HG02973 (cell line): ENCODE data around the gene MORC2.

Experiments used
- ATAC-seq: cut with Tn5 transposase; IDR thresholded peaks from one replicate; pipeline ENCODE4 v1.9.1; 2021; ENCODE audit warnings: moderate library complexity; ENCODE audit not compliant: unreplicated experiment

MORC2 gene

DNA sequence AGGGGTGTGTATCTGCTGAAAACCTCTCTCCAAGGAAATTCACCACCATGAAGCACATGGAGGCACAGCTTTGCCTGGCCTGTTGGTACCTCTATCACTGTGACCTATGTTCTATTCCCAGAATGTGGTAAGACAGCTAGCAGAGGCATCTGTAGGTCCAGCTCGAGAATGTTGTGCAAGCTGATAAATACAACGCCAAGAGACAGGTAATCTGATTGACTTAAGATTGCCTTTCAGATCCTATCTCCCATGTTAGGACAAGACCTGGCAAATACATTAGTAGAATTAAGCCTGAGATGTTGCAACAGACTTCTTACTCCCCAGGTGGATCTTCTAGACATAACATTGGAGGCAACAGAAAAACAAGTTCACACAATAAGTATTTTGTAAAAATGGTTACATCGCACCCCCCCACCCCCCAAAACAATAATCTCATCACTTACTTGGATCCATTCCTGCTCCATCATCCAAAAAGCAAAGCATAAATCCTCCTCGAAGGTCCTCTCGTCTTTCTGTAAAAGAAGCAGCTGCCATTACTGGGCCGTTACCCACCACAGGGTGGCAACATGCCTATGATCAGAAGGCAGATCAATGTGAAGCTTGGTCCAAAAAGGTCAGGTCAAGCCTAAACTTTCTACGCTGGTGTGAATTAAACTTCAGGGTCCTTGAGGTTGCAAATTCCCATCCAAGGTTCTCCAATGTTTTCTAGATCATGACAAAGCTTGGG is 18.5 kb downstream of the MORC2 start:
- ATAC-seq: no peak

DNA sequence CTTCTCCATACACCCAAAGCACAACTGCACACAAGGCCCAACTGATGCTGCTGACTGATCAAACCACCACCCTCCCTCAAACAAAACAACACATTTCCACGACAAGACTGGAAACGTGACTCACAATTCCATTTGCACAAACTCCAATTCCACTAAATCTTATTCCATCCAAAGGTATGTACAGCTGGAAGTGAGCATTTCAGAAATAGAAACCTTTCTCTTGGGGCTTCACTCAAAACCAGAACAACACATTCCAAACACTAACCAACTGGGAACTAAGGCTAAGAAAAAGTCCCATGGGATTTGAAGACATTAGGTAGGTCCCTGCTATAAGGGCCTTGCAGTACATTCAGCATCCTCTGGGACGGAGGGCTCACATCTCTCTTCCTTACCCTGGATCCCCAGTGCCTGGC is 19.6 kb downstream of the MORC2 start:
- ATAC-seq: no peak

DNA sequence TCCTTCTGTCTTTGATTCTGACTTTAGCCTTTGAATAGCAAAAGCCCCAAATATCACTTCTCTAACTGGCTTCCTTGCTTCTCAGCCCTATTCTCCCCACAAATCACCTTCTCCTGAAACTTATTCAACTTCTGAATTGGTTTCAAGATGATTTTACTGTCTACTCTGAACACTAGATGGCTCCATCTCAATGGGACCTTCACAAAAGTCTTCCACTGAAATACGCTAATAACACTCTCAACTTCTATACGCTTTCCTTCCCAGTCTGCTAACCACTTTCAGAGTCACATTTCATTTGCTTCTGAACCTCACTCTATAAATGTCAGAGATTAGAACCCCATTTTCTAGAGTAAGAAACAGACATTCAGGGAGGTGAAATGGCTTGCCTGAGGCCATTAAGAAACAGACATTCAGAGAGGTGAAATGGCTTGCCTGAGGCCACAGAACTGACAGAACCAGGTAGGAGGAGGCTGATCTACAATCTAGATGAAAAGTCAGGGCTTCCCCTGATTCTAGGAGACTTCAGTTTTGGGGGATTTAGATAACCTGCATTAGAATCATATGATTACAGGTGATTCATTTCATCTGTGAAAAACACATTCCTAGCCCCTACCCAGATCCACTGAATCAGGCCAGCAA is 20.6 kb downstream of the MORC2 start:
- no peak for ATAC-seq

DNA sequence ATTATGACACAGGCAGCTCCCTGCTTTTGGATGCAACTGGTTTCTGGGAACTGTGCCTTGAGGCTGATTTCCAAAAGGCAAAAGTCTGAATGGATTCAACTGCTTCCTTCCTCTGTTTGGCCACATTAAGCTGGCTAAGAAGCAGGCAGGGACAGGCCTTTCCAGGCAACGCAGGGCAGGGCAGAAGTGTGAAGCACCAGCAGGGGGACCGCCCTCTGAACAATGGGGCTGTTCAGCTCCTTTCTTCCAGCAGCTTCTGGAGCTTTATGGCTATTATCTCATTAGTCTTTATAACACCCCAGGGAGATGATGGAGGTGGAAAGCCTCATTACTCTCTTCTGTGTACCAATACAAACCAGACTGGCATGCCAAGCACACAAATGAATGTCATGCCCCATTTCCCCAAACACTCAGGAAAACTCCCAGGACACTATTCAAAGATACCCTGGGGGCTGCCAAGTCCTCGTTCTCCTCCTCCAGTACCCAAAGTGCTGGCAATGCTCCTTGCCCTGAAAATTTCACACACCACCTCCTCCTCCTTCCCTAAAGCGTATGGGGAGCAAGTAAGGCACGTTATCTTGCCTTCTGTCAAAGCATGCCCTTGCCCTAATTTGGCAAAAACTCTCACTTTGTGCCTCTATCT is 21.3 kb downstream of the MORC2 start:
- ATAC-seq: no peak

DNA sequence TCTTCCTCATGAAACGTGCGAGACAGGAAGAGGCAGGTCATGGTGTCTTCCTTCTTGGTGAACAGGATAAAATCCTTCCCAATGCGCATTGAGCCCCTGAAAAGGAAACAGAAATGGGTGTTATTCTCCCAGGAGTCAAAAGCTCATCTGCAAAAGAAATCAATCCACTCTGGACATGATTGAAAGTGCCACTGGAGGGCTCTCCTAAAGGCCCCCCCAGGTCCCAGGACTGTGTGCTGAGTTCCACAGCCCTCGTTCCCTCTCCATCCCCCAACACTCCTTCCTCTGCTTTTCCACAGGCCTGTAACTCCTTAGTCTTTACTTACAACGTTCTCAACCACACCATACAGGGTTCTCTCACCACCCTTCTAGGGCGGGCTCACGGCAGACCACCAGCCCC is 22.2 kb downstream of the MORC2 start:
- ATAC-seq: no peak

DNA sequence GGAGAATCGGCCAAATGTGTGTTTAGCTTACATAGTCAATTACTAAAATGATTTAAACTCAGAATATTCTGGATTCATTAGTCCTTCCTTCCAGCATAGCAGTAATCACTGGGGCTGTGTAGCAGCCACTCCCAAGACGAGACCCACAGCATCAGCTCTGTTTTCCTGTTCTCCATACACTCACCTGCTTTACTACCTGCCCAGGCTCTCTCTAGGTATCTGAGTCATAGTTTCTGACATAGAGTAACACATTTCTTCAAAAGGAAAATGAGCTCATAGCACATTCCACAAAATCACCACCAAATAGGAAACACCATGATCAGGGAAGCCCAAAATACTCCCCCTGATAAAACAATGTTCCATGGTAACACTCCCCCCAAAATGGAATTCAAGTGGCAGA is 22.9 kb downstream of the MORC2 start:
- ATAC-seq: no peak

DNA sequence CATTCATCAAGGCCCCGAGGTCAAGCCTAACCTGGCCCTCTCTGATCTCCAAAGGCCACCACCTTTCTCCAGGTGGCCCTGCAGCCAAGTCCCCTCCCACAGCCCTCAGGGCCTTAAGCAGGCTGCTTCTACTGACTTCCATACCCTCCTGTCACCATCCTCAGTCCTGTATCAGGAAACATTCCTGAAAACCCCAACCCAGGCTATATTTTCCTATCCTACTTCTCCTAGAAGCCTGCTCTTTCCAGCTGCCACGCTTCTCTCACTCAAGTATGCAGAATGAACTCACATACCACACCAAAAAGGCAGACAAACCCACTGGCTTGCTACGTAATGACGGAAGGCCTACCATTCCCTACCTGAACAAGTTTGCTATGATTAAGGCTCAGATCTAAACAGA is 23.6 kb downstream of the MORC2 start:
- ATAC-seq: no peak

DNA sequence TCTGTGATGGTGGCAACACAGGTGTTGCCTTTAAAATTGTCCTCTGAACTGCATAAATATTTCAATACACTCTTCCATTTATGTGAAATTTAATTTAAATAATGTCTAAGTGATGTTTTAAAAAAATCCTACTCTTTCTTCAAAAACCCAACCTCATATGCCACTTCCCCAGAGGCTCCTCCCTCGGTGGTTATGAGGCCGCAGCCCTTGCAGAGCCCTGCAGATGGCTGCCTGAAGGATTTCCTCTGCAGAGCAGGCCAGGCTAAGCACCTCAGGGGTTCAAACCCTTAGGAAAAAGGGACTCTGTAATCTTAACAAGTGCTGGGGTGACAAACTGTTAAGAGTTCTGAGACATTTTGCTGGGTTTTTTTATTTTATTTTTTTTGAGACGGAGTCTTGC is 25.2 kb downstream of the MORC2 start:
- no peak for ATAC-seq

DNA sequence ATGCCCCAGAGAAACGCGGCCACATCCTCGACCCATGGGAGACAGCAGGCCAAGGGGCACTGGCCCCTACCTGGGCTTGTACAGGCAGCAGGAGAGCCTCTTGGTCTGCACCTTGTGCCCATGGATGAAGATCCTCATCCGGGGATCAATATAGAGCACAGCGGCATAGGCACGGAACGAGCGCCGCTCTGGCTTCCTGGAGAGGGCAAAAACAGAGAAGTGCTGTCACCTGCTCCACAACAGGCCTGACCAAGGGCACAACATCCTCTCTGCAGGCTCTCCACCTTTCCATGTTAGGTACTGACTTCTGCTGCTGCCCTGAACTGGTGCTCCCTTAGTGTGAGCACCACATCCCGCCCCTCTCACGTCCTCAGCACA is 27.2 kb downstream of the MORC2 start:
- ATAC-seq: no peak

DNA sequence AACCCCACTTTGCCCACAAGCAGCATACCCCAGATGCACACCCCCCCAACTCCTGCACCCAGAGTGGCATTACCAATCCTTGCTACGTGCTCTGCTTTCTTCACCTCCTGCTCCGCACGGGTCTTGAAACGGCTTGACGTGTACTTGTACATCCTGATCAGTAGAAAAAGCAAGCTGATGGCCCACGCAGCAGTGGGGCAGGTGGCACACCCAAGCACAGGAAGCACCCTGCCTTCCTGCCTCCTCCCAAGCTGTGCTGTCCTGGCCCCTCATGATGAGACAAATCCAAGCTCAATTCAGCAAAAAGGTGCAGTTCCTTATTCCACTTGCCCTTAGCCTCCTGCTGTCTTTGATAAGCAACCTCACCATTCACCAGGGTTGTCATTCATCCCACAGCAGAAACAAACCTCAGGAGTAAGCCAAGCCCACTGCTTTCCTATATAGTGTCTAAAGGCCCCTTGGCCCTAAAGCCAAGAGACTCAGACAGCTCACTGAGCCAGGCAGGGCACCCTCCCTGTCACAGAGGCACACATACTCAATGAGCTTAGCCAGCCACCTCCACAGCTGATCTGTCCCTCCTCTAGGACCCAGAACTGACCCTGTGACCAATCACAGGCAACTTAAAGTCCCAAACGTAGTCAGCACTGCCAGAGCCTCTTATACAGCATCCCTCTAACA is 27.8 kb downstream of the MORC2 start:
- no peak for ATAC-seq

DNA sequence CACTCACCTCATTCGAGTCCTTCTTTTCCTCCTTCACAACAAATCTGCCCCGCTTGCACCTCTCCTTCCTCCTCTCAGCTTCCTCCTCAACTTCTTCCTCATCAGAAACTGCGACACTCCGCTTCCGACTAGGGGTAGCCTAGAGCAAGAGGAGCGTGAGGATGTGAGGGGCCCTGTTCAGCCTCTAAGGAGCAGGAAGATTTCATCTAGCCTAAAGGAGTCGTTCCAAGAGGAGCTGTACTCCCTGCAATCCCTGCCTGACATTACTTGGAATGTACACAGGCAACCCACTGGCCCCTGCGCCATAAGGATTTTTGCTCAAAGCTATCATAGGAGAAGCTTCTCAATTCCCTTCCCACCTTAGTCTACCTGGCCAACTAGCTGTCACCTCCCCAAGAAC is 34.5 kb downstream of the MORC2 start:
- ATAC-seq: no peak

DNA sequence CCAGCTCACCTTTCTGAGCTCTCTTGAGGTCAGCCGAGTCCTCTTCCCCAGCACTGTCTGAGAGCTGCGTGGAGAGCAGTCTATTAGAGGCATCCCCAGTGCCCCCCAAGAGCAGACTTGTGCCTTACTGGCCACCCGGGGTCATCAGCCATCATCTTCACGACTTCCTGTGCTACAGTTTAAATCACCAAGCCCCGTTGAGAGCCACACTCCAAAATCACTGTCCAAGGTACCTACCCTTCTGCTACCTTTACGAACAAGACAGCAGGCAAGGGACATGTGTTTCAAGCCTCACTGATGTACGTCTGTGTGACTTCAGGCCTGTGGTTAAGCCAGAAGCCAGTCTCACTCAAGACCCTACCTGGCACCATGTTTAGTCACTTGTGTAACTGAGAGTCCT is 35.1 kb downstream of the MORC2 start:
- ATAC-seq: no peak

DNA sequence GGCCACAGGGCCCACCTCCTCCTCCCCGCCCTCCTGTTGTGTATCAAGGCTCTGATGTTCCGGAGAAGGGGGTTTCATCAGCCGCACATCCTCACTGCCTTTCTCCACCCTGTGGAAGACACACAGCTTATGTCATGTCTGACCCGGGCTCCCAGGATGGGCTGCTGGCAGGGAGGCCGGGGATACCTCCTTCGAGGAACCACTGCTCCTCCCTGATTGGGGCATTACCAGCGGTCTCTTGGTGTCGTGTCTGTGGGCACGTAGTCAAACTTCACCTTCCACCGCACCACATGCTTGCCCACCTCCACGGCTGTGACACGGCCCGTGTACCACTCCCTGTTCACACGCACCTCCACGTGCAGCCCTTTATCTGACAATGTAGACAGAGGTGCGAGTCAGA is 35.9 kb downstream of the MORC2 start:
- no peak for ATAC-seq

DNA sequence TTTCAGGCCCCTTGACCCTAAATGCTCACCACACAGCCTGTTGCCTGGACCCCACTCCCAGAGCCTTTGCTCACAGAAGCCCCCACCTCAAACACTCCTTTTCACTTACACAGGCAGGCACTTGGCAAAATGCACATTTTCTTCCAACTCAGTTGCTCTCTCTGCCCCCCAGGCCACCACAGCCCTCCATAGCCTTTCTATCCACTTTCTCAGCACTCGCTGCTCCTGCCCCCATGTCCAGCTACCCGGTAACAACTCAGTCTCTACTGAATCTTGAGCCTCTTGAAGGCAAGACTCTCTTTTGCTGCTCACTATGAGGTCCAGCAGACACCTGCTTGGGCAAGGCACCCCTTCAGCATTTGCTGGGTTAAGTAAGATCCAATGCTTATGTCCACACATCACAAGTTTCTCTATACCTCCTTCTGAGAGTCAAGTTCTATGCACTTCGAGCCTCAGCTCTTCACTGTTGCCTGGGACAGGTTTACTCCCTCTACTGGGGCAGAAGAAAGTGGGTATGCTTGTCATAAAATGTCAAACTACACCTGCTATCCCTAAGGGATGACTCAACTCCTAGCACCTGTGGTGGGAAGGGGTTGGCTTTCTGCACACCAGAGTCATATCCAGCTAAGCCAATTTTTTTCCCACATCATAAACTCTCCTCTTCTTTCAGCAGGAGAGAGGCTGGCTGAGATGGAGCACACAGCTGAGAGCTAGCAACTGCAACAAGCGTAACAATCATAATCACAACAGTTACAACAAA is 36.9 kb downstream of the MORC2 start:
- ATAC-seq: no peak

DNA sequence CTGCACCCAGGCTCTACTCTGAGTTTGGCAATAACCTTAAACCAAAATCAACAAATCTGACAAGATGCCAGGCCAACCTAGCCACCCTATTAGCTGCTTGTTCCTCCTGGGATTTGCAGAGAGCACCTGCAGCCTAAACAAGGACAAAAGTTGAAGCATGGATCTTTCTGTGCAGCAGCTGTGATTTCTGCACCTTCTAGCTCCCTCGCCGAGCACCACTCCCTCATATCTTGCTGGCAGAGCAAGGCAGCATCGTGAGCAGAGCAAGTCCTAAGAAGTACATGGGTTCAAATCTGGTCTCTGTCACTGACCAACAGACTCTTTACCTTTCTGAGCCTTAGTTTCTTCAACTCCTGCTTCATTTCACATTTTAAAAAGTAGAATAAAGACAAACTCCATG is 38.3 kb downstream of the MORC2 start:
- no peak for ATAC-seq

DNA sequence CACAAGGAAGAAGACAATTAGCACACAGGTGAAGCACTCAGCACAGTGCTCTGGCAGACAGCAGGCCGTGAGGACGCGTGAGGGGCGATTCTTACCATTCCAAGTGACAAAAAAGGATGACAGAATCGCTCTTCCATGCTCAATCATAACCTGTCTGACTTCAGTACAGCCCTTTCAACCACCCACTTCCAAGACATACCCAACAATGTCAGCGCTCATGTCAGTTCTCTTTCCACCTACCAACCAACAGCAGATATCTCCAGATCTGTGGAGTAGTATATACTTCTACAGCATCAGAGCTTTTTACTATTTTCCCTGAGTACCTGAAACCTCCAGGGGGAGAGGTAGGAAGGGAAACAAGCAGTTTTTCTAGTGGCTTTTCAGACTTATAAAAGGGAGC is 40.2 kb downstream of the MORC2 start:
- ATAC-seq: no peak

DNA sequence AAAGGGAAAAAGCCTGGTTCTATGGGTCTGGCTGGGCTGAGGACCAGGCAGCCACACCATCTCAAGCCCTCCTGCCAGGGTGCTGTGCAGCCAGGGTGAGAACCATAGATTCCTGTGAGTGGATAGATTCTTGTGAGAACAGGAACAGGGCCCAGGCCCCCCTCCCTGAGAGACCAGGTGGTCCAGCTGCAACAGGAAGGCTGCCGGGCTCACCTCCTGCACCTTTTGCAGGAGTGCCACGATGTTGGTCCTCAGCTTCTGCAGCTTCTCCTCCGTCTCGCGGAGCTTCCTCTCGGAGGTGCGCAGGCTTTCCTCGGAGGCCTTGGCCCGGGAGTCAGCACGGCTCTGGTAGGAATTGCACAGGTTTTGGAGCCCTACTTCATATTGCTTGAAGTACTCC is 40.8 kb downstream of the MORC2 start:
- no peak for ATAC-seq

DNA sequence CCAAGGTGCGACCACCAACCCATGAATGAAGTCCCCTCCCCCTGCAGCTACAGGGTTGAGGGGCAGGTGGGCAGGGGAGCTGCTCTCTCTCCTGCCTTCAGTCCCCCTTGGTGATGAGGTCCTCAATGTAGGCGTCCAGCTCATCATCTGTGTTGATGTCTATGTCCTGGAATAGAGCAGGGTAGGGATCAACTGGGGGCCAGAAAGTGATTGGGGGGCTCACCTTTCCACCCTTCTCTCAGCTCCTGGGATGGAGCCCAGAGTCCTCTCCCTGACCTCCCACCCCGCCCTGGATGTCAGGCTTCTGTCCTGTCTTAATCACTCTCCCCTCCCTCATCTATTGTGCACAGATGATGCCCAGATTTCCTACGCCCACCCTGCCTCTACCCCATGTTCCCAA is 41.9 kb downstream of the MORC2 start:
- ATAC-seq: no peak

DNA sequence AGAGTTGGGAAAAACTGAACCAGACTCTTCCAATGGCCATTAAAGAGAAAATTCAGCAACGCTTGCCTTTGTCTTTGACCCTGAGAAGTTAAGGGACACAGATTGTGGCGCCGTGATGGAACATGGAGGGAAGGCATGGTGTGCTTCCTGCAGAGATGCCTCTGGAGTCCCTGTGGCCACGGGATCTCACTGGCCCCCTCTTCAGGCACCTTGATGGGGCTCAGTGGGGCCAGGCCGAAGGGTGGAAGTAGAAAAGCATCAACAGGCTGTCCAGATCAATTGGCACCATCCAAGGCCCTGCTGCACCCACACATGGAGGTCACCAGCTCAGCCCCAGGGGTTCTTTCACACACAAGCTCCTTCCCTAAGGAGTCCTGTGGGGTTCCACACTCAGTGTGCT is 42.9 kb downstream of the MORC2 start:
- no peak for ATAC-seq

DNA sequence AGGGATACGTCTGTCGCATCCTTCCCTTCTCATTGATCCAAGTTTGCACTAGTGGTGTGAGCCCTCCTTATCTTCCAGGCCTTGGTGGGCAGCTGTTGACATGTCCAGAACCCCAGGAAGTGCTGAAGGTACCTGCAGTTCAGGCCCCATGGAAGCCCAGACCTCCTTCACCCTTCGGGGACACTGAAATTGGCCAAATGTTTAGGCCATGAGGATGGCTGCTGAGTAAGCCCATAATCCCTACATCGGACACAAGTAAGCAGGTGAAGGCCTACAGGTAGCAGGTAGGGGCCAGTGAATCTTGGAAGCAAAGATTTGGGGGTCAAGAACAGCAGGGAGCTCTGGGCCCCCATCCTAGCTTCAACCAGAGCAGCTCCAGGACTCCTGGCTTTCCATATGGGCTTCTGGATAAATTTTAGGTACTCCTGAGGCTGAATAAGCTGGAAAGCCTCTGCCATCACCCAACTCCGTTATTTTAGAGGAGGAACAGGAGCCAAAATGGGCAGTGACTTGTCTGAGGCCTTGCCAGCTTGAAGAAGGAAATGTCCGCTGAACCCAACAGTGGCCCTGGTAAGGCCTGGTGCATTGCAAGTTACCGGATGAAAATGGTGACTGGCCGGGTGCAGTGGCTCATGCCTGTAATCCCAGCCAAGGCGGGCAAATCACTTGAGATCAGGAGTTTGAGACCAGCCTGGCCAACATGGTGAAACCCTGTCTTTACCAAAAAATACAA is 45.2 kb downstream of the MORC2 start:
- no peak for ATAC-seq
